ENCODE measurements around the gene CLASRP.
"Not testable (repeated sequence)": the region's sequence is repeated elsewhere in the genome, so short reads cannot be mapped to it uniquely, and the experiment has no call there.

The CLASRP gene

DNA sequence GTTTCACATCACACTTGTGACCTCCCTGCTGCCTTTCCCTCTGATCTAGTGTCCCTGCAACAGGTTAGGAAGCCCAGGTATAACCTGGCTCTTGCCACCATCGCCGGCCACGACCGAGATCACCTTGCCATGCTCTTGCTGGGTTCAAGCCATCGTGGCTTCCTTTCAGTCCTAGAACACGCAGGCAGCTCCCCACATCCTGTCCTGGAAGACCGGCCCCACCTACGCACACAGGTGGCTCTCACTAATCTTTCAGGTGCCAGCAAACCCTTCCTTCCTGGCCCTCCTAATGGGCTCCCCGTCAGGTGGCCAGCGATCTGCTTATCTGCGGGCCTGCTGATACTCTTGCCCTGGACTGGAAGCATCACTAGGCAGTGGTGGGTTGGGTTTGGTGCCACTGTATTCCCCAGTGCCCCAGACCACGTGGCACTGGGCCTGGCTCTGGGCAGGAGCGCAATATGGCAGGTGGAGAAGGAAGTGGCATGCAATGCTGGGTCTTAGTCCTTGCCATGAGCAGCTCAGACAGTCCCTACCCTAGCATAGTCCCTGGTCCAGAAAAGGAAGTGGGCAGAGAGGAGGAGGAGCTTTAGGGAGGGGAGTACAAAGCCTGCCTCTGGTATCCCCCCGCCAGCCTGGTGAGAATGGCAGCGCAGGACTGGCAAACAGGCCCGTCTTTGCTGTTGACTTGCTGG, 66.0 kb downstream of the CLASRP start:
- DNase-seq = no peak

DNA sequence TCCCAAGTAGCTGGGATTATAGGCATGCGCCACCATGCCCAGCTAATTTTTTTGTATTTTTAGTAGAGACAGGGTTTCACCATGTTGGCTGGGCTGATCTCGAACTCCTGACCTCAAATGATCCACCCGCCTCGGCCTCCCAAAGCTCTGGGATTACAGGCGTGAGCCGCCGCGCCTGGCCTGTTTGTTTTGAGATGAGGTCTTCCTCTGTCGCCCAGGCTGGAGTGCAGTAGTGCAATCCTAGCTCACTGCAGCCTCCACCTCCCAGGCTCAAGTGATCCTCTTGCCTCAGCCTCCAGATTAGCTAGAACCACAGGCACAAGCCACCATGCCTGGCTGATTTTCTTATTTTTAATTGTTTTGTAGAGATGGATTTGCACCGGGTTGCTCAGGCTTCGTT, 67.5 kb downstream of the CLASRP start:
- not testable (repeated sequence) for DNase-seq

DNA sequence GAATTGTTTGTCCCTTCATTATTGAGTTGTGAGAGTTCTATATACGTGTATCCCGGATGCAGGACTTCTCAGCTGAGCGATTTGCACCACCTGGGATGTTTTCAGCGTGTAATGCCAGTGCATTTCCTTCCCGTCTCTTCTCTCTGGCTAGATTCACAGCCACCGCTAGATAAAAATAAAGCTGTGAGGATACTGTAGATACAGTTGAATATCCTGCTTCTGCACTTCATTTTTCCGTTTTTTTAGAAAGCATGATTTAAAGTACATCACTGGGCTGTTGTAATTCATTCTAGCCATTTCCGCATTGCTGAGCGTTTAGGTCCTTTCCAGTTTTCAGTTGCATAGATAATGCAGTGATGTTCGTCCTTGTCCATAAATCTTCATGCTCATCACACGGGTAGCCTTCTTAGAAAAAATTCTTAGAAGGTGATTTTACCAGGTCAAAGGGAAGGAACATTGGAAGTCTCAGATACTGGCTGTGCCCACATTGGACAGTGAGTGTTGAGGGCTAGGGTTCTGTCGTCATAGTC, 68.8 kb downstream of the CLASRP start:
- DNase-seq = no peak

DNA sequence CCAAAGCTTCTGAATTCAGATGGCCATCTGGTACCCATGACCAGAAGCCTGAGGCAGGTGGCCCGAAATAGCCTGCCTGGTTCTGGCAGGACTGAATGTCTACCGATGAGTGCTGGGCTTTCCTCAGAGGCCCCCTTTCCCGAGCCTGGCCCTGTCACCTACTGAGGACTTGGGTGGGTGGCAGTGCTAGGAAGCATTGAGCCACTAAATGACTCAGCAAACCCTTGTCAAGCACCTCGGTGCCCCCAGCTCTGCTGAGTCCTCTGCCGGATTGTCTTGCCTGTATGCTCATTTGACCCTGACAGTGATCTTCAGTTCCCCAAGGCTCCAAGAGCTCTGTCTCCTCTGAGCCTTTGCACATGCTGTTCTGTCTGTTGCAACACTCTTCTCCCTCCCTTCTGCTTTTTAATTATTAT, 72.0 kb downstream of the CLASRP start:
- DNase-seq = no peak

DNA sequence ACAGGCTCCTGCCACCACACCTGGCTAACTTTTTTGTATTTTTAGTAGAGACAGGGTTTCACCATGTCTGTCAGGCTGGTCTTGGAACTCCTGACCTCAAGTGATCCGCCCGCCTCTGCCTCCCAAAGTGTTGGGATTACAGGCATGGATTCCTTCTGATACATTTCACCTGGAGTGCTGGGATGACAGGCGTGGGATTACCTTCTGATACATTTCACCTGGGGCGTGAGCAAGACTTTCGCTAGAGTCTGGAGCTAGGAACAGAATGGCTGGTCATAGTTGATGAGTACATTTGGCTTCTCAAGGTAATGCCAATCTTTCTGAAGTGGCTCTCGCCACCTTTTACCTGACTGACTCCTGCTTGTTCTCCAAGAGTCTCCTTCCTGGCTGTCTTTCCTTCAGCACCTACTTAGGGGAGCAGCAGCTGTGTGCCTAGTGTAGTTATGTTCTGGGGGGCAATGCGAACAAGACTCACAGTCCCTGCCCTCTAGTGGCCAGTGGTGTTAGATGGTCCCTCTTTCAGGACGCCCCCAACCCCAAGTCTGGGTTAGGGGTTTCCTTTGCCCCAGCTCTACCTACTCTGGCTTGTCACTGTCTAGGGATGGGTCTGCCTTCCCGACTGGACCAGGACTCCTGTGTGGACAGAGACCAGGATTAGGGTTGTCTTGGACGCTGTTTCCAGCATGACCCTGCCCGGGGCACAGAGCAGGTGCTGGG, 73.4 kb downstream of the CLASRP start:
- DNase-seq = no peak

DNA sequence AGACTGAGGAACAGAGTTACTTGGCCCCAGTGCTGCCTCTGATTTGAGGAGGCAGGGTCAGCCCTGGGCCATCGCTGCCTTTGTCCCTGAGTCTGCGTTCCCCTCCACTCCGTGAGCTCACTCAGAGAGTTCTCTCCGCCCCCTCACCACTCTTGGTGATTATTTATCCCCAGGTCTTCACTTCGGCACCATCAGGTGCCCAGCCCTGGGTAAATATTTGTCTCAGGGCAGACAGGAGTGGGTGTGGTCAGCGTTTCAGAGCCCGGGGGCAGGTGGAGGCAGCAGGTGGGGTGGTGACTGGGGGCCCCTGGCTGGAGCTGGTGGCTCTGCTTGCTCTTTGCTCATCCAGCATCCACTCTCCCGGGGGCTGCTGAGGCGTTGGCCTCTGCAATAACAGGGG, 74.8 kb downstream of the CLASRP start:
- DNase-seq = peak; percentile 93

DNA sequence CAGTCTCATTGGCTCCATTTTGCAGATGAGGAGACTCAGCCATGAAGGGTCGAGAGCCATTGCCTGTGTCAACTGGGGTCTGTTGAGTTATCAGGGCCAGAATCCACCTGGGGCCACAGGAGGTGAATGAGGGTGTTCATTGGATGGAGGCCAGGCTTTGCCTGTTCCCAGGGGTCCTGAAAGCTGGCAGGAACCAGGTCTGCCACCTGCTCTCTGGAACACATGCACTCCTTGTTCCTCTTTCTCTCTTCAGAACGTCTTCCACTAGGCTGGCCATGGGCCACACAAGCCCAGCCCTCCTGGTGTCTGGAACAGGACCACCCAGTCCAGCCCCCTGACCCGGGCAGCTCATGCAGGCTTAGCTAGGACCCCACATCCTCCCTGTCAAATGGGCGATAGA, 75.3 kb downstream of the CLASRP start:
- DNase-seq = no peak

DNA sequence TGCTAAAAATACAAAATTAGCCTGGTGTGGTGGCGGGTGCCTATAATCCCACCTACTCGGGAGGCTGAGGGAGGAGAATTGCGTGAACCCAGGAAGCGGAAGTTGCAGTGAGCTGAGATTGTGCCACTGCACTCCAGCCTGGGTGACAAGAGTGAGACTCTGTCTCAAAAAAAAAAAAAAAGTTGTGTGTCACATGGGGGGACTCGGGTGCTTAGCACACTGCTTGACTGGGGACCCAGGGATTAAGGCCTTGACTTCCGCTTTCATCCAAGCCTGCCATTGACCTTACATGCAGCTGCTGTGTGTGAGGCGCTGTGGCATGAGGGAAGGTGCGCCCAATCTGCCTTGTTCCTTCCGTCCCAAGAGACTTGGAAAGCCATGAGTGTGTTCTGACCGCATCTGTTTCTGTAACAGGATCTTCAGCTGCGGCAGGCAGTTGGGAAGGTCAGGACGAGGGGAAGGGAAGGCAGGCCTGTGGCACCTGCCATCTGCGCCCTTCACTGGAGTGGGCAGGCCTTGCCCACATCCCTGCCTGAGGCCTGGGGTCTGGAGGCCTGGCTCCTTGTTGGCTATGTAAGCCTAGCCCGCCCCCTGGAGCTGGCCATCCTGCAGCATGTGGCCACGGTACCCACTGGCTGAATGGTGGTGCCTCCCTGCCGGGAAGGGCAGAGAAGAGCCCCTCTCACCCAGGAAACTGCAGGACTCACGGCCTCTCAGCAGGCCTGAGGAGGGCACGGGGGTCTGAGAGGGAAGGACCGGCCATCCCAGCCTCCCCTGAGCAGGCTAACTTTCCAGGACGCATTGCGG, 77.2 kb downstream of the CLASRP start:
- DNase-seq = peak; percentile 85

DNA sequence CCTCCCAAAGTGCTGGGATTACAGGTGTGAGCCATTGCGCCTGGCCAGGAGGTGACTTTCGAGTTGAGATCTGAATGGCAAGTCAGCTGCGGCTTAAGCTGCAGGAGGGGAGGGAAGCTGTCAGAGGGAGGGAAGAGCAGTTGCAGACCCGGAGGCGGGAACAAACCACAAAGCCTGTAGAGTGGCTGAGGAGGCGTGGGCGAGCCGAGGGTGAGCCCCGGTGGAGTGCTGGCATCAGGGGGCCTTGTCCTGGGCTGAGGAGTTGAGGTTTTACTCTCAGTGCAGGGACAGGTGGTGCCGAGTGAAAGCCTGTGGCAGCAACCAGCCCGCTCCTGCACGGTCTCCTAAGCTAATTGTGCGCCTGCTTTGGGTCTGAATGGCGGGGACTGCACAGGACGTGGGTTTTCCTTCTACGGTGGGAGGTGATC, 78.3 kb downstream of the CLASRP start:
- peak; percentile 93 for DNase-seq

DNA sequence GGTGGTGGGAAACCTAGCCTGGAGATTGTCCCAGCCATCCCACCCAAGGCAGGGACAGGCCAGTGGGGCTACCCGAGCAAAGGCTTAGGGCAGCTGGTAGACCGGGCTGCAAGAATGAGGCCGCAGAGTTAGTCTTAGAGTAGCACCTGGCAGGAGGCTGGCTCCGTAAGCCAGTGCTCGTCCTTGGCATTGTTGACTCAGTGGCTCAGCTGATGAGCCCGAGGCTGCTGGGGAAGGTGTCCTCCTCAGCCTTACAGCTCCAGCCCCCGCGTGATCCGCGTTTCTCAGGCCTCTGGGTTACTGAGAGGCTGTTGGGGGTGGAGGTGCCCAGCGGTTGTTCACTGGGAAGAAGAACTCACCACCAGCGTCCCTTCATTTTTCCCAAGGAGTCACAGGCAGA, 78.8 kb downstream of the CLASRP start:
- DNase-seq = no peak

DNA sequence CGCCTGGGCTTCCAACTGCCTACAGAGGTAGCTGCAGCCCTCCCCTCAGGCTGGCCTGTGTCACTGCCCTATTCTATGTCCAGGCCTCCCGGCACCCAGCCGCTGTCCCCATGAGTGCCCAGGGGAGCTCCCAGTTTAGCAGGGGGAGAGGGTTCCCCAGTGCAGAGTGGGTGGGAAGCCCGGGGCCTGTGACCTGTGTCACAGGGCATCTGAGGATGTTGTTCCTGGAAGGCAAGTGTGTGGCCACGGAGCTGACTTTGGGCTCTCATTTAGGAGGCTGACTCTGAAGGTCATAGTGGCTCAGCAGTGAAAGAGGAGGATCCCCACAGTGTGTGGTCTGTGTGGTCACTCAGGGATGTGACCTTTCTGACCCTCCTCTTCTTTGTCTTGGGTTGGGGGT, 79.3 kb downstream of the CLASRP start:
- DNase-seq = no peak

DNA sequence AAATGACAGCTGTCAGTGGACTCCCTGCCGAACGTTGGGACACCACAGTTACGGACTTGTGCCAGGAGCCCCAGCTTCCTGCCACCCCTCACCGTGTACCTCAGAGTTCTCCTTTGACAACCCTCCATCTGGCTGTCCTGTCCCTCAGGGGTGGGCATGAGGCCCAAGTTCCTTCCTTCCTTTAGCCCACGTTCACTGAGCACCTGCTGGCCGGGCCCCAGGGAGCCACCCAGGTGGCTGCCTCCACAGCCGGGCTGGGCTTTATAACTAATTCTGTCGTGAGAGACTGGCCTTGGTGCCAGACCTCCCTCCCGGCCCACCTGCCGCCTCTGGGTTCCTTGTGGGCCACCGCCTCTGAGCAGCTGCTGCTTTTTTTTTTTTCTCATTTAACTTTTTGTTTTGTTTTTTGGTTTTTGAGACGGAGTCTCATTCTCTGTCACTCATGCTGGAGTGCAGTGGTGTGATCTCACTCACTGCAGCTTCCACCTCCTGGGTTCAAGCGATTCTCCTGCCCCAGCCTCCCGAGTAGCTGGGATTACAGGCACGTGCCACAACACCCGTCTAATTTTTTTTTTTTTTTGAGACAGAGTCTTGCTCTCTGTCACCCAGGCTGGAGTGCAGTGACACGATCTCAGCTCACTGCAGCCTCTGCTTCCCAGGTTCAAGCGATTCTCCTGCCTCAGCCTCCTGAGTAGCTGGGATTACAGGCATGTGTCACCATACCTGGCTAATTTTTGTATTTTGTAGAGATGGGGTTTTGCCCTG, 79.9 kb downstream of the CLASRP start:
- DNase-seq = not testable (repeated sequence)

DNA sequence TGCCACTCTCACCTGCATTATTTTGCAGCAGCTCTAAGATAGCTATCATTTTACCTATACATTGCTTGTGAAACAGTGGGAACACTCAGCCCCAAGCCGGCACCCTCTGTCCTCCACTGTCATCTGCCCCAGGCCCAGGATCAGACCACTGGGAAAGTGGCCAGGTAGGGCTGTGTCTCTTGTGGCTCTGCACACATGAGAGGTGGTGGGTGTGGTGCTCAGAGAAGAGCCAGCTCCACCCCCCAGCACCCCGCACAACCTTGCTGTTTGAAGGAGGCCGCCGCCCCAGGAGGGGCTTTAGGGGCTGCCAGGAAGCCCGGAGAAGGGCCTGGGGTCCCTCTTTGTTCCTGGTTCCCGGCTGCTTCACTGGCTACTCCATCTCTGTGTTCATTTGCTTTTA, 80.7 kb downstream of the CLASRP start:
- DNase-seq = no peak

Data from NCI-H187 treated with DMSO at 0.1 percent for 48 hours (cell line).